Stimulated activated CD4-positive, alpha-beta T cell treated with anti-CD3 and anti-CD28 coated beads, Interleukin-1b, Interleukin-23, amount 100 ng/mL, for 1 hour (primary cell): Measurements from ENCODE around the gene TMEM220.

Source experiments
- DNase-seq, 2 donors: peaks; one replicate each; pipeline ENCODE4 v3.0.0-alpha.2; 2020; ENCODE audit warnings: low read depth in 2 of 2

Gene TMEM220

GRCh38 chr17:10729334-10730193 is at the start of gene TMEM220:
Gene TMEM220, minus strand, starts transcription at chr17:10730023. Its CDS starts 172 bp downstream, at chr17:10729851.
- no peak for DNase-seq

GRCh38 chr17:10779609-10780008 is 49.8 kb upstream of the TMEM220 start:
- DNase-seq: no peak

- DNase-seq: no peak
These were observed 48.1 kb upstream of the TMEM220 start for GRCh38 chr17:10777890-10778289.

GRCh38 chr17:10777131-10777807 is 47.4 kb upstream of the TMEM220 start:
- no peak for DNase-seq

- DNase-seq: no peak
These were observed 46.6 kb upstream of the TMEM220 start for GRCh38 chr17:10776381-10776780.

GRCh38 chr17:10775740-10776356 is 46.0 kb upstream of the TMEM220 start:
- no peak for DNase-seq

GRCh38 chr17:10775058-10775457 is 45.2 kb upstream of the TMEM220 start:
- no peak for DNase-seq

GRCh38 chr17:10773391-10773790 is 43.6 kb upstream of the TMEM220 start:
- DNase-seq: no peak

- DNase-seq: peak in 1 of 2 donors; percentile 6
These were observed 42.9 kb upstream of the TMEM220 start for GRCh38 chr17:10772425-10773380.

- no peak for DNase-seq
These were observed 41.3 kb upstream of the TMEM220 start for GRCh38 chr17:10771148-10771547.

- DNase-seq: no peak
These were observed 40.0 kb upstream of the TMEM220 start for GRCh38 chr17:10769840-10770239.

GRCh38 chr17:10768750-10769251 is 39.0 kb upstream of the TMEM220 start:
- no peak for DNase-seq

GRCh38 chr17:10767232-10767631 is 37.4 kb upstream of the TMEM220 start:
- no peak for DNase-seq

GRCh38 chr17:10762037-10762436 is 32.2 kb upstream of the TMEM220 start:
- DNase-seq: no peak

- DNase-seq: no peak
These were observed 31.5 kb upstream of the TMEM220 start for GRCh38 chr17:10761281-10761680.

- DNase-seq: no peak
These were observed 28.2 kb upstream of the TMEM220 start for GRCh38 chr17:10758062-10758461.

- no peak for DNase-seq
These were observed 27.8 kb upstream of the TMEM220 start for GRCh38 chr17:10757647-10758046.

- DNase-seq: no peak
These were observed 27.2 kb upstream of the TMEM220 start for GRCh38 chr17:10757067-10757466.

GRCh38 chr17:10756619-10757018 is 26.8 kb upstream of the TMEM220 start:
- no peak for DNase-seq

GRCh38 chr17:10756185-10756584 is 26.4 kb upstream of the TMEM220 start:
- DNase-seq: no peak

GRCh38 chr17:10755592-10756127 is 25.8 kb upstream of the TMEM220 start:
- no peak for DNase-seq
